HEK293 (cell line): ENCODE data around the gene UBFD1.

ENCODE experiments used
- CTCF ChIP-seq: fragments of 450-650 bp; formaldehyde crosslinking; IDR thresholded peaks from 2 replicates; pipeline ENCODE4 v1.5.1; 2016; ENCODE audit warnings: missing biosample characterization, missing genetic modification characterization
- ZNF530 ChIP-seq: fragments of 450-650 bp; formaldehyde crosslinking; IDR thresholded peaks from 2 replicates; pipeline ENCODE4 v1.5.1; 2016; ENCODE audit warnings: low read depth, missing biosample characterization, missing genetic modification characterization

- TF ChIP-seq CTCF (tag by site-specific recombination) (no peak), ZNF530 (no peak)
Measured at GRCh38 chr16:23524886-23525285, 32.6 kb upstream of the UBFD1 start.
